HT-29 (cell line): ENCODE data around the gene DOC2A. TPM values are rescaled to one million over a fixed set of nuclear protein-coding genes. Genes with fewer than 3 reads are reported as not detected.
"Not testable (repeated sequence)": the region's sequence is repeated elsewhere in the genome, so short reads cannot be mapped to it uniquely, and the experiment has no call there.

Experiments
- DNase-seq: peaks from one replicate; pipeline ENCODE4 v3.0.0-alpha.2; 2015; ENCODE audit warnings: low spot score
- total RNA-seq: library from RNA; depleted of rRNA; stranded (reverse); fragments of >200 nt; shearing (Covaris generic); gene quantifications from 2 replicates; pipeline ENCODE4 v1.2.3, GENCODE V29; 2014; rRNA removed

DOC2A gene
- total RNA-seq, 1 experiment from 2014 or later, result 0.89 TPM

DNA sequence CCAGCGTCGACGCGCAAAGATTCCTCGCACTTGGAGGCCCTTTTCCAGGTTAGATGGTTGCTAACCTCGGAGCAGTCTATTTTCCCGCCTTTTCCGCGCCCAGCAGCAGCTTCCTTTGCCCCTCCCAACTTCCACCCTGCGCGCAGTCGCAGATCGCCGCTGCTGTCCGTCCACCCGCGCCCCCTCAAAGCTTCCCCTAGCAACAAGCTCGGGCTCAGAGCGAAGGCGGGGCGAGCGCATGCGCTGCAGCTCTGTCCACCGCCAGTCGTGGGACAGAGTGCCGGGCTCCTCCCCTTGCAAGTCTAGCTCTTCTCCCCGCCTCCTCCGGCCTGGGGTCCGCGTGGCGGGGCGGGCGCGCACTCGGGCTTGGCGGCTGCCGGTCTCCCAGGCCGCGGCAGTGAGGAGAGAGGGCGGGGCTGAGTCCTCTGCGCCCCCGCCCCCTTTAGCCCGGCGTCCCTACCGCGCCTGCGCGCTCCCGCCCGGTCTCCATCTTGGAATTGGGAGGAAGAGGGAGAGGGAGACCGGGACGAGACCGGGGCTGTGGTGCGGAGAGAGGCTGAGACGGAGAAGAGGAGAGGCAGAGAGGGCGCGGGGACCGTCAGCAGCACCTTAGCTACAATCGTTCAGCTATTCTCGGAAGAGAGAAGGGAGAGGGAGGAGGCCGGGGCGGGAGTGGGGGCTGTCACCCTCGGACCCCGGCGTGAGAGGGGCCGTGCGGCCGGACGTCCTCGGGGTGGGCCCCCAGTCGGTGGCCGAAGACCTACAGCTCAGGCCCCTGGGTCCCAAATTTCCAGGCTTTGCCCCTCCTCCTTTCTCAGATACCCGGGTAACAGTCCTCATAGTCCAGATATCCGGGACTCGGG lies 37.2 kb downstream of the DOC2A start, which contains the start of gene TAOK2:
TAOK2 (plus strand) TSS at position 485 of the 863 bp plus-strand sequence. CDS start 3,905 bp downstream, outside the sequence.
- peak; percentile 97 for DNase-seq

DNA sequence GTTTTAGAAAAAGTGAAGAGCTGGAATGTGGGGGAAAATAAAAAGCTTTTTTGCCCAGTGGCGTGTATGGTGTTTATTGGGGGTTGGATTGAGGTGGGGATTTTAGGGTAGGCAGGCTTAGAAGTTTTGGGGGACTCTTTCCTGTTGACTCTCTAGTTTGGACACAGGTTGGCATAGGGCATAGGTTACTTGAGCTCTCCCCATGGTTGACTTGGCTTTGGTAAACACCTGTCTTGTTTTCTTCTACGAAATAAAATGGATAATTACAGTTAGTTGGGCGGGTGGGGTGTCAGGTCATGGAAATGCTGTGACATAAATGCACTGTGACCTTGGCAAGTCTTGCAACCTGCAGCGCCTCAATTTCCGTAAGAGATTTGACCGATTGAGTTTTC lies 37.8 kb downstream of the DOC2A start:
- DNase-seq, result no peak

DNA sequence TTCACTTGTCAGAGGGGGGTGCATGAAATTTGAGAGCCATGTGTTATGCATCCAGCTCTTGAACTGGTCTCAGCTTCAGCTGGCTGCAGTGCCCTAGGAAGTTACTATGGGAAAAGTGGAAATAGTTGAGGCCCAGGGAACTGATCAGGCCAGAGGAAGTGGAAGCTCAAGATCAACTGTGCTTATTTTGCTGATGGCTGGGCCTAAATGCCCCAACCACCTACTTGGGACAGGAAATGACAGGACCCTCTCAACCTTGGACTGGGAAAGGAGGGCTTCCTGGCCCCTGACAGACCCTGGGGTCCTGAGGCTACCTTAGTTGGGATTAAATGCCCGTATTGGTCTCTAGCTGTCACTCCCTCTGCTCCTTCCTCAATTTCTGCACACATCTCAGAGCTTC lies 38.3 kb downstream of the DOC2A start:
- DNase-seq, result no peak

DNA sequence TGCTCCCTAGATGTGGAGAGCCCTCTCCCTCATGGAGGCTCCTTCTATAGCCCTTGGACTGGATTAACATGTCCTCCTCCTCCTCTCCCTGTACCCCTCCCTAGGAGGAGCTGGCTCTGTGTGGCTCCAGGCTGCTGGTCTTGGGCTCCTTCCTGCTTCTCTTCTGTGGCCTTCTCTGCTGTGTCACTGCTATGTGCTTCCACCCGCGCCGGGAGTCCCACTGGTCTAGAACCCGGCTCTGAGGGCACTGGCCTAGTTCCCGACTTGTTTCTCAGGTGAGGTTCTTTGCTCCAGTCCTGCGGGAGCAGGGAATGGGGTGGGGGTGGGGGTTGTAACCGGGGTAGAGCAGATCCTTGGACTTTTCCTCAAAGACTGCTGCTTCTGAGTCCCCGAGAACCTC lies 39.5 kb downstream of the DOC2A start:
- no peak for DNase-seq

DNA sequence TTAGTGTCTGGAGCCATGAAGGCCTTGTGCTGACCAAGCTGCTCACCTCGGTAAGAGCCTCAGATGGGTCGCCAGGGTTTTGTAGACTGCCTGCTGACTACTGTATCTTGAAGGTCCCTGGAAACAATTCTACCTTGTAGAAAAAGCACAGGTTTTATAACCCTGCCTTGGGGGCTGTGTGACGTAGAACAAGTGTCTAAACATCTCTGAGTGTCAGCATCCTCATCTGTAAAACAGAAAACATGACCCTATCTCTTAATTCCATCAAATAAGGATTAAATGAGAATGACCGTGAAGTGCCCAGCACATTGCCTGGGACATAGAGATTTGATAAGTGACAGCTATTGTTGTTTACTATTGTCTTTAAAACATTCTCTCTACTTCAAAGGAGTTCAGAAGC lies 42.6 kb downstream of the DOC2A start:
- DNase-seq, result no peak

DNA sequence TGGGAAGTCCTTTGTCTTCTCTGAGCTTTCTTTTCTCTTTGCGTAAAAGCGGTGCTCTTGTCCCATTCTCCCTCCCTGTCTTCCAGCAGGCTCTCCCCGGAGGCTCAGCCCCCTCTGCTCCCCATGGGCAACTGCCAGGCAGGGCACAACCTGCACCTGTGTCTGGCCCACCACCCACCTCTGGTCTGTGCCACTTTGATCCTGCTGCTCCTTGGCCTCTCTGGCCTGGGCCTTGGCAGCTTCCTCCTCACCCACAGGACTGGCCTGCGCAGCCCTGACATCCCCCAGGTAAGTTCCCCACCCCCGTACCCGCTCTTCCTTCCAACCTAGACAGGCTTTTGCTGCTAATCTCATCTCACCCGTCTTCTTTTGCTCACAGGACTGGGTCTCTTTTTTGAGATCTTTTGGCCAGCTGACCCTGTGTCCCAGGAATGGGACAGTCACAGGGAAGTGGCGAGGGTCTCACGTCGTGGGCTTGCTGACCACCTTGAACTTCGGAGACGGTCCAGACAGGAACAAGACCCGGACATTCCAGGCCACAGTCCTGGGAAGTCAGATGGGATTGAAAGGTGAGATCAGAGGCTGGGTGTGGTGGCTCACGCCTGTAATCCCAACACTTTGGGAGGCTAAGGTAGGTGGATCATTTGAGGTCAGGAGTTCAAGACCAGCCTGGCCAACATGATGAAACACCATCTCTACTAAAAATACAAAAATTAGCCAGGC lies 47.6 kb downstream of the DOC2A start:
- no peak for DNase-seq

DNA sequence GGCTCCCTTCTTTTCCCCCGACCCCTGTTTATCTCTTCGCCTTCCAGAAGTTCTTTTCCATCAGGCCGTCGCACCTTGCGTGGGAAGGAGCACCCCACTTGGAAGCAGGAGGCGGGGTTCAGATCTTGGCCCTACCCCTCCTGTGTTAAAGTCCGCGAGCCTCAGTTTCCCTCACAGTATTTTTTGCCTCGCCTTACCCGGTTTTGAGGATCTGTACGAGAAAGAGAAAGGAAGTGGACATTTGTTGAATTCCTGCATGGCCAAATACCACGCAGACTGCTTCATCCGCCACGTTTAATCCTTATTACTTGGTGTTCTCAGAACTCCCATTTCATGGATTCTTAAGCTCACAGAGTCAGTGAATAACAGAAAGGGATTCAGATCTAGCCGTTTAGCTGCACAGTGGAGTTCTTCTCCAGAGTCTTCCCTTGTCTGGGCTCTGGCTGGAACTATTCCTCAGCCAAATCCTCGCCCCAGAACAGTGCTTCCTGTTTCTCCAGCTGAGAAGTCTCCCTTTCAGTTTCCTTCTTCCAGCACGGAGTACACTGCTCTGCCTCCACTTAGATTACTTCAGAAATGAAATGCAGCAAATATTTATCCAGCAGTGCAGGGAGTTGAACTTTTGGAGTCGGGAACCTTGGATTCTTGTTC lies 48.4 kb downstream of the DOC2A start:
- peak; percentile 41 for DNase-seq

DNA sequence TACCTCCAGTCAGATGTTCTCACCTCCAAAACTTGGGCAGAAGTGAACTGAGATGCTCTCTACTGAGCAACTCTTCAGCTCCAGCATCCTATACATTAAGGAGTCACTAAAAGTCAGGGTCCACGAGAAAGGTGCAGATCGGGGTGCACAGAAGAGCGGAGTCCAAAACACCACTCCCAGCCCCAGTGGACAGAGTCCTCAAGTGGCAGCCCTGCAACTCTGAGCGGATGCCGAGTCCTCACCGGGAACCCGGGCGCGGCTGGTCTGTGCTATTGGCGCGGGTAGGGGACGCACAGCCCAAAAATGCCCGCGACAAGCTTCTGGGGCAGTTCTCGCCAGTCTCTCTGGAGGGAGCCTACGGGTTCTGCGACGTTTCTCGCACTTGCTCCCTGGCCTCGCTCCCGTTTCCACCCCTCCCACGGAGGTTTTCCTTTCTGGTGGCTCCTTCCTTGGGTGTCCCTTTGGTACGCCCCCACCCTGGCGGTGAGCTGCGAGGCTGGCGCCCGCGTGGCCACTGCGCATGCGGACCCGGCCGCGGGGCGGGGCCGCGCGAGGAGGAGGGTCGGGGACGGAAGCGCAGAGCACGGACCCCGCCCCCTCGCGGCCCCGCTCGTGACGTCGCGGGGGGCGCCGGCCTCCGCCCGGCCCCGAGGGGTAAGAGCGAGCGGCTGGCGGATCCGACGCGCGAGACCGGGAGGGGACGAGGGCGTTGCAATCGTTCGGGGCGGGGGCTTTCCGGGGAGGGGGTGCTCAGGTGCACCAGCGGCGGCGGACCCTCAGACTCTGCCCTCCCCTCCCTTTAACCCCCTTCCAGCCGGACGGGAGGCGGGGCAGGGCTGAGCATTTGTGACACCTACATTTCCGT lies 49.1 kb downstream of the DOC2A start, which contains the start of gene TMEM219:
TMEM219 (plus strand) TSS at position 601 of the 865 bp plus-strand sequence. CDS start 1,065 bp downstream, outside the sequence.
- DNase-seq, result peak; percentile 91

DNA sequence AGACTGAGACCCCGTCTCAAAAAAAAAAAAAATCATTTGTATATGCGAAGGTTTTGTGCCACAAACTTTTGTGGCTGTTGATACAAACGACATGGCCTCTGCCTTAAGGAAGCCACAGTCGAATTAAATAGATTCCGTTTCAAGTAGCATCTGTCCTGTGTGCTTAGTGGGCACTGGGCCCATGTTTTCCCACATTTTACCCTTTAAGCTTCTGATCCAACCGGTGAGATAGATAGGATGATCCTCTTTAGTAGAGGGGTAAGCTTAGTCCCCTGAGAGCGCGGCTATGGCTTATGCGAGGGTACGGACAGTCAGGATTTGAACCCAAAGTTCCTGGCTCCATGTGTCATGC lies 49.7 kb downstream of the DOC2A start:
- no peak for DNase-seq

DNA sequence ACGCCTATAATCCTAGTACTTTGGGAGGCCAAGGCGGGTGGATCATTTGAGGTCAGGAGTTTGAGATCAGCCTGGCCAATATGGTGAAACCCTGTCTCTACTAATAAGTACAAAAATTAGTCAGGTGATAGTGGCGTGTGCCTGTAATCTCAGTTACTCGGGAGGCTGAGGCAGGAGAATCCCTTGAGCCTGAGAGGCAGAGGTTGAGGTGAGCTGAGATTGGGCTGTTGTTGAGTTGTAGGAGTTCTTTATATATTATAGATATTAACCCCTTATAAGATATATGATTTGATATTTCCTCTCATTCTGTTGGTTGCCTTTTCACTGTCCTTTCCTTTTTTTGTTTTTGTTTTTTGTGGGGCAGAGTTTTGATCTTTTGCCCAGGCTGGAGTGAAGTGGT lies 51.0 kb downstream of the DOC2A start:
- not testable (repeated sequence) for DNase-seq

DNA sequence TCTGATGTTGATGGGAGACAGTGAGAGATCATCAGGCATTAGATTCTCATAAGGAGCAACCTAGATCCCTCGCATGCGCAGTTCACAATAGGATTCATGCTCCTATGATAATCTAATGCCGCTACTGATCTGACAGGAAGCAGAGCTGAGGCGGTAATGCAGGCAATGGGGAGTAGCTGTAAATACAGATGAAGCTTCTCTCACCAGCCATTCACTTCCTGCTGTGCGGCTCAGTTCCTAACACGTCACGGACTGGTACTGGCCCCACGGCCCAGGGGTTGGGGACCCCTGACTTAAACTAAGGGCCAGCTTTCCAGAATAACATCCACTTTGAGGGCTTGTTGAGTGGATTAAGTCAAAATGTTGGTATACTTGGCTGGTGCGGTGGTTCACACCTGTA lies 51.5 kb downstream of the DOC2A start:
- no peak for DNase-seq

DNA sequence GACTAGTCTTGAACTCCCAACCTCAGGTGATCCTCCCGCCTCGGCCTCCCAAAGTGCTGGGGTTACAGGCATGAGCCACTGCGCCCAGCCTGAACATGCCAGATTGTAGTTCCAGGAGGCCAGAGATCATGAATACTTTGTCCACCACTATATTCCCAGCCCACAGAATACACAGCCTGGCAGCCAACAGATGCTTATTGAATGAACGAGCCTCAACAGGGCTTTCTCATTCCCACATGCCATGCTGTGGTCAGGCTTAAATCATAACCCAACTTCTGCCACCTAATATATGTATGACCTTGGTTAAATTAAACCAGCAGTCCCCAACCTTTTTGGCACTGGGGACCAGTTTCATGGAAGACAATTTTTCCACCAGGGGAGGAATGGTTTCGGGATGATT lies 52.1 kb downstream of the DOC2A start:
- DNase-seq, result no peak

Other genes starting within 250 kb of the DOC2A start
- 0.23 TPM in 1 of 2 replicates, not detected in the other for gene ZG16, start 232.8 kb downstream of the DOC2A start, total RNA-seq
- 127 and 134 TPM in 2 replicates for gene KIF22, start 220.3 kb downstream of the DOC2A start, total RNA-seq
- gene MAZ, start 204.5 kb downstream of the DOC2A start, total RNA-seq, result 795 and 814 TPM in 2 replicates
- 0.23 TPM in 1 of 2 replicates, not detected in the other for gene PRRT2, start 198.8 kb downstream of the DOC2A start, total RNA-seq
- 57.4 and 65.1 TPM in 2 replicates for gene PAGR1, start 194.9 kb downstream of the DOC2A start, total RNA-seq
- 157 and 185 TPM in 2 replicates for gene MVP, start 190.6 kb downstream of the DOC2A start, total RNA-seq
- gene CDIPT, start 147.8 kb downstream of the DOC2A start, total RNA-seq, result 90.0 and 91.7 TPM in 2 replicates
- gene SEZ6L2, start 111.5 kb downstream of the DOC2A start, total RNA-seq, result 12.3 and 17.8 TPM in 2 replicates
- gene ASPHD1, start 110.5 kb downstream of the DOC2A start, total RNA-seq, result 19.5 and 24.0 TPM in 2 replicates
- gene KCTD13, start 84.8 kb downstream of the DOC2A start, total RNA-seq, result 20.4 and 25.9 TPM in 2 replicates
- 103 and 110 TPM in 2 replicates for gene TMEM219, start 48.9 kb downstream of the DOC2A start, total RNA-seq
- 56.5 and 56.8 TPM in 2 replicates for gene TAOK2, start 37.2 kb downstream of the DOC2A start, total RNA-seq
- gene HIRIP3, start 15.4 kb downstream of the DOC2A start, total RNA-seq, result 21.1 and 23.2 TPM in 2 replicates
- gene INO80E, start 14.8 kb downstream of the DOC2A start, total RNA-seq, result 72.2 and 79.2 TPM in 2 replicates
- not detected in 2 replicates for gene C16orf92, start 12.2 kb upstream of the DOC2A start, total RNA-seq
- 0.79 TPM in 1 of 2 replicates, not detected in the other for gene TLCD3B, start 20.2 kb upstream of the DOC2A start, total RNA-seq
- 1,983 and 2,051 TPM in 2 replicates for gene ALDOA, start 54.7 kb upstream of the DOC2A start, total RNA-seq
- gene PPP4C, start 65.0 kb upstream of the DOC2A start, total RNA-seq, result 215 and 226 TPM in 2 replicates
- gene TBX6, start 80.9 kb upstream of the DOC2A start, total RNA-seq, result 2.5 and 3.5 TPM in 2 replicates
- 14.3 and 16.2 TPM in 2 replicates for gene YPEL3, start 85.2 kb upstream of the DOC2A start, total RNA-seq
- 1.2 and 1.5 TPM in 2 replicates for gene GDPD3, start 102.5 kb upstream of the DOC2A start, total RNA-seq
- 34.5 and 39.2 TPM in 2 replicates for gene MAPK3, start 112.2 kb upstream of the DOC2A start, total RNA-seq
- gene CORO1A, start 172.6 kb upstream of the DOC2A start, total RNA-seq, result 7.6 and 10.1 TPM in 2 replicates
- 143 and 216 TPM in 2 replicates for gene BOLA2B, start 182.6 kb upstream of the DOC2A start, total RNA-seq
- gene SLX1A, start 182.8 kb upstream of the DOC2A start, total RNA-seq, result 81.6 and 97.9 TPM in 2 replicates
- gene SULT1A3, start 188.2 kb upstream of the DOC2A start, total RNA-seq, result 7.5 and 14.0 TPM in 2 replicates
- gene NPIPB13, start 237.5 kb upstream of the DOC2A start, total RNA-seq, result 0.39 and 1.0 TPM in 2 replicates